Heart right ventricle (tissue), 16 donors: ENCODE data around the gene CPA3. TPM values are rescaled to one million over a fixed set of nuclear protein-coding genes. Genes with fewer than 3 reads are reported as not detected.

ENCODE experiments used
- ATAC-seq, 8 donors: fragments of 200-7000 bp; cut with Tn5 transposase; one replicate each; pipeline ENCODE4 v1.9.1; 2020; ENCODE audit warnings: mild to moderate bottlenecking in 8 of 8, moderate library complexity in 8 of 8, moderate number of reproducible peaks in 1 of 8
- DNase-seq, 2 donors: peaks; one replicate each; pipeline ENCODE4 v3.0.0-alpha.2; 2020
- H3K27ac ChIP-seq, 10 donors: fragments of 200-600 bp; sonication (generic) in 2 of 10; one replicate each; pipeline versions ENCODE4 v1.5.0 to v1.8.0; 2020 to 2022; ENCODE audit warnings: mild to moderate bottlenecking in 3 of 10
- H3K27me3 ChIP-seq, 7 donors: fragments of 200-600 bp; one replicate each; pipeline ENCODE4 v1.8.0; 2021 to 2022; ENCODE audit warnings: mild to moderate bottlenecking in 2 of 7
- H3K36me3 ChIP-seq, 9 donors: fragments of 200-600 bp; sonication (generic) in 1 of 9; one replicate each; pipeline versions ENCODE4 v1.5.0 to v1.8.0; 2020 to 2022; ENCODE audit warnings: mild to moderate bottlenecking in 2 of 9
- H3K4me1 ChIP-seq, 9 donors: fragments of 200-600 bp; sonication (generic) in 1 of 9; one replicate each; pipeline versions ENCODE4 v1.5.0 to v1.8.0; 2020 to 2022; ENCODE audit warnings: mild to moderate bottlenecking in 4 of 9
- H3K4me3 ChIP-seq, 10 donors: fragments of 200-600 bp; sonication (generic) in 2 of 10; one replicate each; pipeline versions ENCODE4 v1.5.0 to v1.8.0; 2020 to 2022; ENCODE audit warnings: mild to moderate bottlenecking in 7 of 10, moderate library complexity in 2 of 10
- H3K9me3 ChIP-seq, 11 donors: fragments of 200-600 bp in 10 of 11; sonication (generic) in 2 of 11; one replicate each; pipeline versions ENCODE4 v1.5.0 to v1.8.0; 2013 to 2022; ENCODE audit warnings: mild to moderate bottlenecking in 2 of 11, control low read depth in 1 of 11, moderate library complexity in 1 of 11
- CTCF ChIP-seq, 9 donors: fragments of 200-600 bp; sonication (generic) in 2 of 9; IDR thresholded peaks; one replicate each; pipeline versions ENCODE4 v1.5.0 to v1.8.0; 2021 to 2022; ENCODE audit warnings: antibody characterized with exemption in 9 of 9, mild to moderate bottlenecking in 5 of 9, moderate library complexity in 1 of 9
- WGBS, 2 donors: extraction: QIAGEN DNeasy Blood & Tissue Kit; methylation state at CpG; one replicate each; pipeline ENCODE4 v1.1.7; 2013; ENCODE audit warnings: inconsistent platforms in 1 of 2; 5-methylcytosine and 5-hydroxymethylcytosine counted together
- intact Hi-C, 10 donors: fragments of 100-400 bp; cut with DNase I; formaldehyde crosslinking; loops; one replicate each; pipeline versions ENCODE4 v1.11.1 to v1.14.2; 2022
- polyA plus RNA-seq, 2 donors: library from polyadenylated mRNA; stranded (reverse); fragments of 200-250 nt; gene quantifications; one replicate each; pipeline ENCODE4 v1.2.3, GENCODE V29; 2013
- total RNA-seq, 10 donors: library from RNA; stranded (reverse); fragmentation: NEBNext Ultra II Directional in 3 of 10; extraction: Animal tissue kit (Norgen Biotek cat#: 25700) in 3 of 10; gene quantifications; one replicate each; pipeline versions ENCODE4 v1.2.1 to v1.2.4, GENCODE V29; 2021 to 2023
- donor health status: Arrhythmogenic right ventricular cardiomyopathy.
- donor health status: ischemic (EF 13 %, LVEDD 7.1; RV severe dilation, severe dysfunction).
- donor health status: healthy with polysubstance abuse.
- donor health status: DM: no; HTN: yes; CAD: no.
- donor health status: DM: no; HTN: no; CAD: no.
- donor health status: ischemic (EF 25% LVEDD 6.9; RV normal size, moderate dysfunction).
- donor health status: ischemic (EF 25% LVEDD 5.7; RV mildly dilated, moderate dysfunction).
- donor health status: healthy.
- donor health status: DM: yes; HTN: yes; CAD: no.
- donor health status: Ischemic cardiomyopathy.
- donor health status: ischemic (EF 35%, LVEDD 5.7; RV mildly dilated, moderate dysfunction).
- donor health status: nonischemic (EF 11% LVEDD 7.7; RV severe dilation, severe dysfunction).
- donor health status: DM: yes; HTN: yes; CAD: no.
- donor health status: PGD.
- donor health status: ischemic (EF 29% LVEDD 5.4; RV normal size, mild dysfunction).
- donor health status: nonischemic (EF 23%, LVEDD 6.1; RV moderate dilation, normal function).

CPA3 gene
- total and polyA plus RNA-seq, 12 donors = 0.22 to 2.6 (median 1.4) TPM

GRCh38 chr3:148923592-148923991 lies 58.5 kb downstream of the CPA3 start:
- peaks cover 0 to 4% (median 0%) of the 10 kb centered on the region in 7 donors for H3K27me3 ChIP-seq
- peaks cover 0 to 17% (median 0%) of the 10 kb centered on the region in 11 donors for H3K9me3 ChIP-seq
- no peak for ATAC-seq
- no peak overlapping the region for H3K27ac ChIP-seq
- H3K4me1 ChIP-seq = no peaks in the 10 kb centered on the region
- TF ChIP-seq CTCF (IDR thresholded peaks at IDR 0.05) = no peak
- H3K4me3 ChIP-seq = no peak overlapping the region
- intact Hi-C loops = no loop called here
- DNase-seq = no peak
- no peaks in the 10 kb centered on the region for H3K36me3 ChIP-seq

- no peak for TF ChIP-seq CTCF (IDR thresholded peaks at IDR 0.05)
- no peak for ATAC-seq
- peaks cover 0 to 4% (median 0%) of the 10 kb centered on the region in 7 donors for H3K27me3 ChIP-seq
- H3K4me3 ChIP-seq = no peak overlapping the region
- DNase-seq = no peak
- H3K36me3 ChIP-seq = no peaks in the 10 kb centered on the region
- H3K4me1 ChIP-seq = no peaks in the 10 kb centered on the region
- 54 to 61% methylated on average over 3 of the region's 3 CpGs for WGBS, 2 donors
- H3K9me3 ChIP-seq = peaks cover 0 to 11% (median 0%) of the 10 kb centered on the region in 11 donors
- H3K27ac ChIP-seq = no peak overlapping the region
- intact Hi-C loops = no loop called here
These were observed 59.5 kb downstream of the CPA3 start for GRCh38 chr3:148924562-148924961.

GRCh38 chr3:148925845-148926244 lies 60.7 kb downstream of the CPA3 start:
- no peaks in the 10 kb centered on the region for H3K36me3 ChIP-seq

GRCh38 chr3:148930752-148931151 lies 65.7 kb downstream of the CPA3 start:
- ATAC-seq = no peak
- no peak for TF ChIP-seq CTCF (IDR thresholded peaks at IDR 0.05)
- 66 to 71% methylated on average over 3 of the region's 3 CpGs for WGBS, 2 donors

More at GRCh38 chr3:148925845-148926244, 60.7 kb downstream of the CPA3 start:
- ATAC-seq (no peak), DNase-seq (no peak)
- WGBS, 2 donors = 81 to 83% methylated on average over 5 of the region's 5 CpGs
- peaks cover 0 to 4% (median 0%) of the 10 kb centered on the region in 7 donors for H3K27me3 ChIP-seq
- no peak for TF ChIP-seq CTCF (IDR thresholded peaks at IDR 0.05)
- intact Hi-C loops = no loop called here
- H3K4me3 ChIP-seq = no peak overlapping the region
- no peak overlapping the region for H3K27ac ChIP-seq
- H3K4me1 ChIP-seq = no peaks in the 10 kb centered on the region
- peaks cover 0 to 5% (median 0%) of the 10 kb centered on the region in 11 donors for H3K9me3 ChIP-seq

More at GRCh38 chr3:148930752-148931151, 65.7 kb downstream of the CPA3 start:
- peaks cover 0 to 2% (median 0%) of the 10 kb centered on the region in 7 donors for H3K27me3 ChIP-seq
- H3K27ac ChIP-seq = no peak overlapping the region
- DNase-seq = no peak
- intact Hi-C loops = no loop called here
- no peaks in the 10 kb centered on the region for H3K9me3 ChIP-seq
- no peaks in the 10 kb centered on the region for H3K4me1 ChIP-seq
- H3K36me3 ChIP-seq = no peaks in the 10 kb centered on the region
- no peak overlapping the region for H3K4me3 ChIP-seq
